GM23248 (cell line): Measurements from ENCODE around the gene SULF2. TPM values are rescaled to one million over a fixed set of nuclear protein-coding genes. Genes with fewer than 3 reads are reported as not detected.

ENCODE experiments used
- DNase-seq: peaks from one replicate; pipeline ENCODE4 v3.0.0-alpha.2; 2015
- H2AFZ ChIP-seq: fragments of 200-600 bp; sonication (generic); 2 replicates; pipeline ENCODE4 v1.6.1; 2016; ENCODE audit warnings: antibody characterized with exemption
- H3F3A ChIP-seq: fragments of 200-600 bp; sonication (generic); 2 replicates; pipeline ENCODE4 v1.6.1; 2016; ENCODE audit warnings: mild to moderate bottlenecking, antibody characterized with exemption, mixed run types; ENCODE audit not compliant: insufficient read depth
- H3K27ac ChIP-seq: fragments of 200-600 bp; sonication (generic); 2 replicates; pipeline ENCODE4 v1.5.1; 2016; ENCODE audit warnings: mild to moderate bottlenecking
- H3K27me3 ChIP-seq: fragments of 200-600 bp; sonication (generic); replicated peaks from 2 replicates; pipeline ENCODE4 v1.6.1; 2016; ENCODE audit warnings: mild to moderate bottlenecking; ENCODE audit not compliant: insufficient read depth
- H3K36me3 ChIP-seq: fragments of 200-600 bp; sonication (generic); 2 replicates; pipeline ENCODE4 v1.6.1; 2016; ENCODE audit warnings: low read depth, mild to moderate bottlenecking
- H3K4me1 ChIP-seq: fragments of 200-600 bp; sonication (generic); 2 replicates; pipeline ENCODE4 v1.6.1; 2016; ENCODE audit warnings: mild to moderate bottlenecking; ENCODE audit not compliant: insufficient read depth
- H3K4me2 ChIP-seq: fragments of 200-600 bp; sonication (generic); one replicate; pipeline ENCODE4 v1.6.1; 2016; ENCODE audit warnings: mild to moderate bottlenecking; ENCODE audit not compliant: unreplicated experiment
- H3K4me3 ChIP-seq: fragments of 200-600 bp; sonication (generic); 2 replicates; pipeline ENCODE4 v1.5.1; 2016; ENCODE audit warnings: mild to moderate bottlenecking
- H3K79me2 ChIP-seq: fragments of 200-600 bp; sonication (generic); 2 replicates; pipeline ENCODE4 v1.6.1; 2016; ENCODE audit warnings: mild to moderate bottlenecking; ENCODE audit not compliant: insufficient read depth
- H3K9ac ChIP-seq: fragments of 200-600 bp; sonication (generic); 2 replicates; pipeline ENCODE4 v1.6.1; 2016; ENCODE audit warnings: mild to moderate bottlenecking
- H3K9me2 ChIP-seq: fragments of 200-600 bp; sonication (generic); 2 replicates; pipeline ENCODE4 v1.6.1; 2016; ENCODE audit warnings: mixed run types, mild to moderate bottlenecking, moderate library complexity; ENCODE audit not compliant: insufficient read depth
- H3K9me3 ChIP-seq: fragments of 200-600 bp; sonication (generic); one replicate; pipeline ENCODE4 v1.6.1; 2017; ENCODE audit warnings: low read depth
- H4K20me1 ChIP-seq: fragments of 200-600 bp; sonication (generic); 2 replicates; pipeline ENCODE4 v1.6.0; 2016; ENCODE audit not compliant: insufficient read depth
- EZH2 ChIP-seq: fragments of 200-600 bp; sonication (generic); IDR thresholded peaks from 2 replicates; pipeline ENCODE4 v1.6.1; 2018; ENCODE audit warnings: antibody characterized with exemption, mild to moderate bottlenecking; ENCODE audit not compliant: insufficient read depth, poor library complexity, severe bottlenecking
- EZH2phosphoT487 ChIP-seq: fragments of 200-600 bp; sonication (generic); IDR thresholded peaks from 2 replicates; pipeline ENCODE4 v1.6.1; 2018; ENCODE audit warnings: antibody characterized with exemption, moderate library complexity, mild to moderate bottlenecking, low read depth; ENCODE audit not compliant: insufficient read depth
- WGBS, 2 experiments: methylation state at CpG; one replicate each; pipeline ENCODE4 v1.1.6; 2015 to 2017; ENCODE audit warnings: low lambda C conversion rate in 2 of 2, low coverage in 1 of 2; ENCODE audit errors: missing lambda C conversion rate in 2 of 2; 5-methylcytosine and 5-hydroxymethylcytosine counted together
- in situ Hi-C: fragments of 300-500 bp; cut with MboI; formaldehyde crosslinking; loops from 2 replicates; pipeline ENCODE4 v1.15.0; 2020
- polyA plus RNA-seq: library from polyadenylated mRNA; unstranded; fragments of >200 nt; fragmentation: Nextera tagmentation; extraction: Ambion mirVana; gene quantifications from 2 replicates; pipeline ENCODE4 v1.2.1, GENCODE V29; 2016
- total RNA-seq: library from RNA; depleted of rRNA; stranded (reverse); fragments of >200 nt; shearing (Covaris generic); gene quantifications from 2 replicates; pipeline ENCODE4 v1.2.3, GENCODE V29; 2014

Gene SULF2
- total and polyA plus RNA-seq, 2 experiments from 2014 or later = 2.0 to 5.6 TPM

- H3K9ac ChIP-seq = no peak overlapping the region
- H3K4me1 ChIP-seq = no peaks in the 10 kb centered on the region
- H3K9me2 ChIP-seq = no peaks in the 10 kb centered on the region
- WGBS, 2 experiments = 62 to 72% methylated on average over 3 of the region's 3 CpGs
- peaks cover 6% of the 10 kb centered on the region for H3K27me3 ChIP-seq
- no peak overlapping the region for H3K27ac ChIP-seq
- no peak overlapping the region for H3K4me3 ChIP-seq
- no peaks in the 10 kb centered on the region for H3K9me3 ChIP-seq
- no peak overlapping the region for H3K4me2 ChIP-seq
- no peaks in the 10 kb centered on the region for H3F3A ChIP-seq
- TF ChIP-seq EZH2 (no peak), EZH2phosphoT487 (no peak)
- no peak for DNase-seq
- no peaks in the 10 kb centered on the region for H3K79me2 ChIP-seq
- H4K20me1 ChIP-seq = no peaks in the 10 kb centered on the region
- no peaks in the 10 kb centered on the region for H3K36me3 ChIP-seq
- in situ Hi-C loops = no loop called here
- H2AFZ ChIP-seq = no peak overlapping the region
Observed at GRCh38 chr20:47802975-47803374, 17.7 kb upstream of the SULF2 start.

GRCh38 chr20:47802226-47802920 is 17.1 kb upstream of the SULF2 start:
- Histone ChIP-seq H3K27me3 (peaks cover 6% of the 10 kb centered on the region), H2AFZ (no peak overlapping the region), H3K4me2 (no peak overlapping the region), H3F3A (no peaks in the 10 kb centered on the region), H3K9me3 (no peaks in the 10 kb centered on the region), H3K9ac (no peak overlapping the region), H3K27ac (no peak overlapping the region), H3K9me2 (no peaks in the 10 kb centered on the region), H3K4me3 (no peak overlapping the region), H3K36me3 (no peaks in the 10 kb centered on the region), H3K79me2 (no peaks in the 10 kb centered on the region), H4K20me1 (no peaks in the 10 kb centered on the region), H3K4me1 (no peaks in the 10 kb centered on the region)
- TF ChIP-seq EZH2 (no peak), EZH2phosphoT487 (no peak)
- in situ Hi-C loops = no loop called here
- WGBS, 2 experiments = 73% methylated on average over 17 to 18 of the region's 18 CpGs
- DNase-seq = no peak

- H3K4me1 ChIP-seq = no peaks in the 10 kb centered on the region
- no peaks in the 10 kb centered on the region for H3K9me2 ChIP-seq
- H3K79me2 ChIP-seq = no peaks in the 10 kb centered on the region
- no peak overlapping the region for H3K4me2 ChIP-seq
- no peak overlapping the region for H3K4me3 ChIP-seq
- no peak overlapping the region for H3K27ac ChIP-seq
- DNase-seq = no peak
- in situ Hi-C loops = no loop called here
- H2AFZ ChIP-seq = no peak overlapping the region
- no peaks in the 10 kb centered on the region for H3K9me3 ChIP-seq
- TF ChIP-seq EZH2phosphoT487 = no peak
- TF ChIP-seq EZH2 = no peak
- H3K36me3 ChIP-seq = no peaks in the 10 kb centered on the region
- H3K9ac ChIP-seq = no peak overlapping the region
- WGBS, 2 experiments = 78 to 85% methylated on average over 14 to 15 of the region's 15 CpGs
- peaks cover 6% of the 10 kb centered on the region for H3K27me3 ChIP-seq
- H3F3A ChIP-seq = no peaks in the 10 kb centered on the region
- no peaks in the 10 kb centered on the region for H4K20me1 ChIP-seq
Observed at GRCh38 chr20:47801759-47802158, 16.5 kb upstream of the SULF2 start.

GRCh38 chr20:47801079-47801478 is 15.8 kb upstream of the SULF2 start:
- no peak overlapping the region for H3K4me3 ChIP-seq
- no peak overlapping the region for H3K4me2 ChIP-seq
- no peaks in the 10 kb centered on the region for H3K9me3 ChIP-seq
- H3K27ac ChIP-seq = no peak overlapping the region
- no peaks in the 10 kb centered on the region for H3K36me3 ChIP-seq
- H3F3A ChIP-seq = no peaks in the 10 kb centered on the region
- H3K27me3 ChIP-seq = peaks cover 6% of the 10 kb centered on the region
- H3K9me2 ChIP-seq = no peaks in the 10 kb centered on the region
- DNase-seq = no peak
- H3K4me1 ChIP-seq = no peaks in the 10 kb centered on the region
- H3K79me2 ChIP-seq = no peaks in the 10 kb centered on the region
- no peak for TF ChIP-seq EZH2phosphoT487
- no peak for TF ChIP-seq EZH2
- no peak overlapping the region for H3K9ac ChIP-seq
- WGBS, 2 experiments = 79 to 82% methylated on average over 5 of the region's 5 CpGs
- no peak overlapping the region for H2AFZ ChIP-seq
- H4K20me1 ChIP-seq = no peaks in the 10 kb centered on the region
- in situ Hi-C loops = no loop called here

GRCh38 chr20:47800623-47801022 is 15.3 kb upstream of the SULF2 start:
- TF ChIP-seq EZH2phosphoT487 = no peak
- TF ChIP-seq EZH2 = no peak
- Histone ChIP-seq H3K4me1 (no peaks in the 10 kb centered on the region), H3K4me2 (no peak overlapping the region), H3K9ac (no peak overlapping the region), H3K9me2 (no peaks in the 10 kb centered on the region), H3K4me3 (no peak overlapping the region), H3K27ac (no peak overlapping the region), H2AFZ (no peak overlapping the region), H3K36me3 (no peaks in the 10 kb centered on the region), H3F3A (no peaks in the 10 kb centered on the region), H3K27me3 (peaks cover 5% of the 10 kb centered on the region), H3K79me2 (no peaks in the 10 kb centered on the region), H4K20me1 (no peaks in the 10 kb centered on the region), H3K9me3 (no peaks in the 10 kb centered on the region)
- in situ Hi-C loops = no loop called here
- DNase-seq = no peak
- WGBS, 2 experiments = 9 to 10% methylated on average over 11 of the region's 11 CpGs
